AG04450 (cell line): ENCODE data around the gene ST13. TPM values are rescaled to one million over a fixed set of nuclear protein-coding genes. Genes with fewer than 3 reads are reported as not detected.

Experiments
- CTCF ChIA-PET: fragments of 300-600, 350-600 bp; formaldehyde crosslinking; extraction: SDS; loops from one replicate; lab custom pipeline; 2022; ENCODE audit warnings: antibody characterized with exemption, inconsistent platforms; lab: Charles Lee
- POLR2A ChIA-PET: fragments of 350-600 bp; formaldehyde crosslinking; extraction: SDS; loops from one replicate; lab custom pipeline; 2021; ENCODE audit warnings: antibody characterized with exemption, inconsistent platforms; lab: Yijun Ruan, JAX
- DNase-seq: peaks from one replicate; pipeline ENCODE4 v3.0.0-alpha.2; 2011; ENCODE audit warnings: low read depth, low spot score
- H3K27ac ChIP-seq: one replicate; pipeline ENCODE4 v1.5.1; 2012; ENCODE audit warnings: low read depth, low read length, control low read depth
- H3K27me3 ChIP-seq: one replicate; pipeline ENCODE4 v1.6.0; 2012; ENCODE audit warnings: low read length; ENCODE audit not compliant: control insufficient read depth, insufficient read depth
- H3K4me3 ChIP-seq: 2 replicates; pipeline ENCODE4 v1.5.1; 2011; ENCODE audit warnings: mild to moderate bottlenecking, low read depth, low read length, control low read depth
- H3K9me3 ChIP-seq: 2 replicates; pipeline ENCODE4 v1.5.1; 2012; ENCODE audit warnings: low read length; ENCODE audit not compliant: control insufficient read depth, insufficient read depth
- polyA plus RNA-seq: library from polyadenylated mRNA; depleted of rRNA; stranded (reverse); fragments of >200 nt; gene quantifications from 2 replicates; pipeline ENCODE4 v1.2.3, GENCODE V29; 2011
- TF ChIP-seq, protein P1 (sequence below): IDR thresholded peaks from 2 replicates; pipeline ENCODE4 v1.5.1; 2011; ENCODE audit warnings: low read depth, low read length, control low read depth, inconsistent platforms

The ST13 gene
- polyA plus RNA-seq, 1 experiment = 271 TPM

DNA sequence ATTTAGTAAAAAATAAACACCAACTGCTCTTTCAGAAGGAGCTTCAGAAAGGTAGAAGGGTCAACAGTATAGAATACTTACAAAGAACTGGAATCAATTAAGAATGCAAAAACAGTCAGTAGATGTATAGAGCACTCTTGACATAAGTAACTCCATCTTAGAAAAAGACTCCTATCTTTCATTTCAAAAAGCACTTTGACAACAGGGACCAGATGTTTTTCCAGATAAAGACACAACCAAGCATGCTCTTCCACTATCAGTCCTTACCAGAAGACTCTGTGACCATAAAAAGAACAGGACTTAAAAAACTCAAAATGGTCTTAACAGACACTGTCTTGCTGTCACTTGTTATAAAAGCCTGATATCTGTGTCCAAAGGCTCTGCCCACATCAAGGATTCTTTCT, 42.5 kb downstream of the ST13 start:
- no peak for DNase-seq
- POLR2A ChIA-PET = no interaction called here
- TF ChIP-seq, protein P1, sequence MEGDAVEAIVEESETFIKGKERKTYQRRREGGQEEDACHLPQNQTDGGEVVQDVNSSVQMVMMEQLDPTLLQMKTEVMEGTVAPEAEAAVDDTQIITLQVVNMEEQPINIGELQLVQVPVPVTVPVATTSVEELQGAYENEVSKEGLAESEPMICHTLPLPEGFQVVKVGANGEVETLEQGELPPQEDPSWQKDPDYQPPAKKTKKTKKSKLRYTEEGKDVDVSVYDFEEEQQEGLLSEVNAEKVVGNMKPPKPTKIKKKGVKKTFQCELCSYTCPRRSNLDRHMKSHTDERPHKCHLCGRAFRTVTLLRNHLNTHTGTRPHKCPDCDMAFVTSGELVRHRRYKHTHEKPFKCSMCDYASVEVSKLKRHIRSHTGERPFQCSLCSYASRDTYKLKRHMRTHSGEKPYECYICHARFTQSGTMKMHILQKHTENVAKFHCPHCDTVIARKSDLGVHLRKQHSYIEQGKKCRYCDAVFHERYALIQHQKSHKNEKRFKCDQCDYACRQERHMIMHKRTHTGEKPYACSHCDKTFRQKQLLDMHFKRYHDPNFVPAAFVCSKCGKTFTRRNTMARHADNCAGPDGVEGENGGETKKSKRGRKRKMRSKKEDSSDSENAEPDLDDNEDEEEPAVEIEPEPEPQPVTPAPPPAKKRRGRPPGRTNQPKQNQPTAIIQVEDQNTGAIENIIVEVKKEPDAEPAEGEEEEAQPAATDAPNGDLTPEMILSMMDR = no peak
- Histone ChIP-seq H3K27ac (no peak overlapping the region), H3K9me3 (no peaks in the 10 kb centered on the region), H3K27me3 (no peaks in the 10 kb centered on the region), H3K4me3 (no peak overlapping the region)
- CTCF ChIA-PET = no interaction called here

DNA sequence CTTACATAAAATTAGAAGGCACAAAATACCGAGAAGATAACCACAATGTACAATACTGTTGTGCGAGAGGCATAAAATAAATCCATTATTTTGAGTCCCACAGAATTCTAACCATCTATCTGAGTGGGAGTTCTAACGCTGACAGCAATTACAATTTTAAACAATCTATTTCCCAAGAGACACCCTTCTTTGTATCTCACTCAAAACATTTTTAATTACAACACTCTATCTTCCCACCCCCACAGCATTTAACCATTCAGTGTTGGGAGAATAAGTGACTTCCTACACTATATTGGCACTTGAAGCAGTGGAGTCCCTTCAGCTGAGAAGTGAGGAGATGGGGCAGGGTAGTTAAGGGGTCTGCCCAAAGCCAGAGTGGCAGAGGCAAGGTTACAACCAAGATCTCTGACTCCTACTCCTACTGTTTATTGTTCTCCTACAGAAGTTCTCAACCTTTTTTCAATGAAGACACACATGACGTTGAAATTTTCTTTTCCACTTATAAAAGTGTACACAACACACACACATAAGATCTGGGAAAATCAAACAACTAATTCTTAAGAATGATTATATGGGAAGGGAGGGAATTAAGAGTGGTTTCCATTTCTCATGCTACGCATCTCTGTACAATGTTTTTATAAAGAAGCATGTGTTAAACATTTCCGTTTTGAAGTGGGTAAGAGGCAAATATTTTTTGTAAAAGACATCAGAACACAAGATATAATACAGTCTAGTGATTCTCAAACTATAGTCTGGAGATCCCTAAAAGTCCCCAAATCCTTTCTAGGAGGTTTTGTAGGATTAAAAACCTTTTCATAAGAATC, 48.2 kb downstream of the ST13 start:
- no peaks in the 10 kb centered on the region for H3K9me3 ChIP-seq
- TF ChIP-seq, protein P1 = no peak
- no peaks in the 10 kb centered on the region for H3K27me3 ChIP-seq
- ChIA-PET POLR2A (interaction anchor here (0.6 kb wide), 1 partner anchor 26 kb away, joined by 3 read pairs; no protein-coding TSS in a partner anchor), CTCF (interaction anchor here (0.7 to 1.1 kb wide), 4 partner anchors 15 to 125 kb away, joined by 3 to 5 read pairs (median 3); no protein-coding TSS in a partner anchor)
- DNase-seq = no peak
- H3K4me3 ChIP-seq = no peak overlapping the region
- no peak overlapping the region for H3K27ac ChIP-seq

DNA sequence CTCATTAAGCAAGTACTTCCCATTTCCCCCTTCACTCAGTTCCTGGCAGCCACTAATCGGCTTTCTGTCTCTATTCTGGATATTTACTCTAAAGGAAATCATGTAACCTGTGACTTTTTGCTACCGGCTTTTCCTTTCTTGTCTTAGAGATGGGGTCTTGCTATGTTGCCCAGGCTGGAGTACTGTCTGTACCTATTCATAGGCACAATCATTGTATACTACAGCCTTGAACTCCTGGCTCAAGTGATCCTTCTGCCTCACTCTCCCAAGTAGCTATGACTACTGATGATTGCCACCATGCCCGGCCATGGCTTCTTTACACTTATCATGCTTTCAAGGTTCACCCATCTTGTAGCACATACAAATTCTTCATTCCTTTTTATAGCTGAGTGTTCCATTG, 49.7 kb downstream of the ST13 start:
- H3K4me3 ChIP-seq = no peak overlapping the region
- ChIA-PET POLR2A (no interaction called here), CTCF (interaction anchor here (1.1 kb wide), 1 partner anchor 116 kb away, joined by 3 read pairs; no protein-coding TSS in a partner anchor)
- no peak for DNase-seq
- H3K27ac ChIP-seq = no peak overlapping the region
- no peaks in the 10 kb centered on the region for H3K27me3 ChIP-seq
- TF ChIP-seq, protein P1 = no peak
- no peaks in the 10 kb centered on the region for H3K9me3 ChIP-seq

DNA sequence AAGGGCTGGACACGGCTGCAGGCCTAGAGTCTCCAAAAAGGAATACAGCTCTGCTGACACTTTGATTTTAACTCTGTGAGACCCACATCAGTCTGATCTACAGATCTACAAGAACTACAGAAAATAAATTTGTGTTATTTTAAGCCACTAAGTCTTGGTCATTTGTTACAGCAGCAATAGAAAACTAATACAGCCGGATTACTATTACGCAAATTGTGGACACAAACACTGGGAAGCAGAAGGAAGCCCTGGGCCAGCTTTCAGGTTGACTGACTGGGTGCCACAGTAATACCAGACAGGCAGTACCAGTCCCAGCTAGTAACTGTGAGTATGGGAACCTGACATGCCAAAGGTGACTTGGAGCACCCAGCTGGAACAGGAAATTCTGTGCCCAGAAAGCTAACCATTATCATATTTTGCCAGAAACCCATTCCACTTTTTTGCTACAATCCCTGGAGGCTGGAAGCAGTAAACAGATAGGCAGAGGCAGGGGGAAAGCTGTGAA, 50.7 kb downstream of the ST13 start:
- TF ChIP-seq, protein P1 = no peak
- no peak for DNase-seq
- POLR2A ChIA-PET = no interaction called here

DNA sequence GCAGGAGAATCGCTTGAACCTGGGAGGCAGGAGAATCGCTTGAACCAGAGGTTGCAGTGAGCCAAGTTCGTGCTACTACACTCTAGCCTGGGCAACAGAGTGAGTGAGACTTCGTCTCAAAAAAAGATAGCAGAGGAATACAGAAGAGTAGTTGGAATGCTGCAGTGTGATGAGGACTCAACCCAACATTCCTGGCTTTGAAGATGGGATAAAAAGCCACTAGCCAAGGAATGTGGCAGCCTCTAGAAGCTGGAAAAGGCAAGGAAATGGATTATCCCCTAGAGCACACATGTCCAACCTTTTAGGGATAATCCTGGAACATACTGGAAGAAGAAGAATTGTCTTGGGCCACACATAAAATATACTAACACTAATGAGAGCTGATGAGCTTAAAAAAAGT, 51.2 kb downstream of the ST13 start:
- Histone ChIP-seq H3K4me3 (no peak overlapping the region), H3K27me3 (no peaks in the 10 kb centered on the region), H3K9me3 (no peaks in the 10 kb centered on the region), H3K27ac (no peak overlapping the region)
- DNase-seq = no peak
- TF ChIP-seq, protein P1 = no peak
- ChIA-PET POLR2A (no interaction called here), CTCF (no interaction called here)

More for the DNA sequence above, 50.7 kb downstream of the ST13 start:
- Histone ChIP-seq H3K27ac (no peak overlapping the region), H3K9me3 (no peaks in the 10 kb centered on the region), H3K27me3 (no peaks in the 10 kb centered on the region), H3K4me3 (no peak overlapping the region)
- CTCF ChIA-PET = no interaction called here
